DND-41 (cell line): Measurements from ENCODE around the gene TRAPPC5.

Source experiments
- EZH2 ChIP-seq: IDR thresholded peaks from 3 replicates; pipeline ENCODE4 v1.6.1; 2012; ENCODE audit warnings: borderline replicate concordance, low read depth, mild to moderate bottlenecking, moderate library complexity, low read length, inconsistent platforms; ENCODE audit not compliant: severe bottlenecking
- TF ChIP-seq, protein P1 (sequence below): IDR thresholded peaks from 2 replicates; pipeline ENCODE4 v1.5.1; 2012; ENCODE audit warnings: borderline replicate concordance, low read length, moderate library complexity, mild to moderate bottlenecking; ENCODE audit not compliant: poor library complexity, severe bottlenecking; ENCODE audit errors: extremely low read depth

DNA sequence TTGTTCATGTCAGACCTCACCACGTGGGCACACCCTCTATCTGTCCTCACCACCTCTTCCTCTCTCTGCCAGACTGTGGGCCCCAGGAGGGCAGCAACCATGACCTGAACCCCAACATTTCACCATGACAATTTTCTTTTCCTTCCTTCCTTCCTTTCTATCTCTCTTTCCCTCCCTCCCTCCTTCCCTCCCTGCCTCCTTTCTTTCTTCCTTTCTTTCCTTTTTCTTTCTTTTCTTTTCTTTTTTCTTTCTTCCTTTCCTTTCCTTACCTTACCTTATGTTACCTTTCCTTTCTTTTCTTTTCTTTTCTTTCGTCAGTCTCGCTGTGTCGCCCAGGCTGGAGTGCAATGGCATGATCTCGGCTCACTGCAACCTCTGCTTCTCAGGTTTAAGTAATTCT is 30.0 kb downstream of the TRAPPC5 start:
- TF ChIP-seq, protein P1, sequence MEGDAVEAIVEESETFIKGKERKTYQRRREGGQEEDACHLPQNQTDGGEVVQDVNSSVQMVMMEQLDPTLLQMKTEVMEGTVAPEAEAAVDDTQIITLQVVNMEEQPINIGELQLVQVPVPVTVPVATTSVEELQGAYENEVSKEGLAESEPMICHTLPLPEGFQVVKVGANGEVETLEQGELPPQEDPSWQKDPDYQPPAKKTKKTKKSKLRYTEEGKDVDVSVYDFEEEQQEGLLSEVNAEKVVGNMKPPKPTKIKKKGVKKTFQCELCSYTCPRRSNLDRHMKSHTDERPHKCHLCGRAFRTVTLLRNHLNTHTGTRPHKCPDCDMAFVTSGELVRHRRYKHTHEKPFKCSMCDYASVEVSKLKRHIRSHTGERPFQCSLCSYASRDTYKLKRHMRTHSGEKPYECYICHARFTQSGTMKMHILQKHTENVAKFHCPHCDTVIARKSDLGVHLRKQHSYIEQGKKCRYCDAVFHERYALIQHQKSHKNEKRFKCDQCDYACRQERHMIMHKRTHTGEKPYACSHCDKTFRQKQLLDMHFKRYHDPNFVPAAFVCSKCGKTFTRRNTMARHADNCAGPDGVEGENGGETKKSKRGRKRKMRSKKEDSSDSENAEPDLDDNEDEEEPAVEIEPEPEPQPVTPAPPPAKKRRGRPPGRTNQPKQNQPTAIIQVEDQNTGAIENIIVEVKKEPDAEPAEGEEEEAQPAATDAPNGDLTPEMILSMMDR, result no peak
- no peak for TF ChIP-seq EZH2
